GM23338 (cell line): ENCODE data around the gene PIGH. TPM values are rescaled to one million over a fixed set of nuclear protein-coding genes. Genes with fewer than 3 reads are reported as not detected.

Experiments
- ATAC-seq: fragments of 200-7000 bp; cut with Tn5 transposase; 3 replicates; pipeline ENCODE4 v1.9.1; 2020
- DNase-seq: peaks from one replicate; pipeline ENCODE4 v3.0.0-alpha.2; 2015; ENCODE audit warnings: low spot score
- H2AFZ ChIP-seq: fragments of 200-600 bp; sonication (generic); 2 replicates; pipeline ENCODE4 v1.8.0; 2016; ENCODE audit warnings: antibody characterized with exemption, mild to moderate bottlenecking, moderate library complexity
- H3F3A ChIP-seq: fragments of 200-600 bp; sonication (generic); replicated peaks from 2 replicates; pipeline ENCODE4 v1.8.0; 2017; ENCODE audit warnings: antibody characterized with exemption, mixed run types, low read depth
- H3K27ac ChIP-seq: fragments of 200-600 bp; sonication (generic); 2 replicates; pipeline ENCODE4 v1.6.1; 2016; ENCODE audit warnings: low read depth
- H3K27me3 ChIP-seq: fragments of 200-600 bp; sonication (generic); 2 replicates; pipeline ENCODE4 v1.8.0; 2016; ENCODE audit warnings: mild to moderate bottlenecking, mixed run types, moderate library complexity; ENCODE audit not compliant: insufficient read depth
- H3K36me3 ChIP-seq: fragments of 200-600 bp; sonication (generic); 2 replicates; pipeline ENCODE4 v1.8.0; 2016; ENCODE audit warnings: mild to moderate bottlenecking; ENCODE audit not compliant: insufficient read depth
- H3K4me1 ChIP-seq: fragments of 200-600 bp; sonication (generic); 2 replicates; pipeline ENCODE4 v1.8.0; 2016; ENCODE audit warnings: mild to moderate bottlenecking, moderate library complexity; ENCODE audit not compliant: insufficient read depth
- H3K4me2 ChIP-seq: fragments of 200-600 bp; sonication (generic); 2 replicates; pipeline ENCODE4 v1.7.1; 2017; ENCODE audit warnings: mixed run types
- H3K4me3 ChIP-seq: fragments of 200-600 bp; sonication (generic); 2 replicates; pipeline ENCODE4 v1.6.1; 2016; ENCODE audit warnings: mixed run types
- H3K79me2 ChIP-seq: fragments of 200-600 bp; sonication (generic); replicated peaks from 2 replicates; pipeline ENCODE4 v1.8.0; 2017; ENCODE audit warnings: mild to moderate bottlenecking; ENCODE audit not compliant: insufficient read depth
- H3K9me2 ChIP-seq: fragments of 200-600 bp; sonication (generic); 2 replicates; pipeline ENCODE4 v1.8.0; 2017; ENCODE audit not compliant: insufficient read depth
- H4K20me1 ChIP-seq: fragments of 200-600 bp; sonication (generic); replicated peaks from 2 replicates; pipeline ENCODE4 v1.8.0; 2017; ENCODE audit warnings: mild to moderate bottlenecking; ENCODE audit not compliant: insufficient read depth
- H3K27ac Mint-ChIP-seq: 2 replicates; pipeline ENCODE4 v1.8.0; 2020; ENCODE audit warnings: inconsistent platforms, mild to moderate bottlenecking, moderate library complexity, mixed read lengths
- H3K27me3 Mint-ChIP-seq: 3 replicates; pipeline ENCODE4 v1.8.0; 2022; ENCODE audit warnings: low read depth, mild to moderate bottlenecking, moderate library complexity, mixed read lengths, inconsistent platforms; ENCODE audit not compliant: insufficient read depth, poor library complexity
- H3K36me3 Mint-ChIP-seq: 3 replicates; pipeline ENCODE4 v1.8.0; 2021; ENCODE audit warnings: low read depth, mild to moderate bottlenecking, inconsistent platforms, moderate library complexity, mixed read lengths
- H3K4me1 Mint-ChIP-seq: 3 replicates; pipeline ENCODE4 v1.8.0; 2020; ENCODE audit warnings: mild to moderate bottlenecking, inconsistent platforms, mixed read lengths
- H3K4me3 Mint-ChIP-seq: 3 replicates; pipeline ENCODE4 v1.8.0; 2021; ENCODE audit warnings: moderate library complexity, mild to moderate bottlenecking, inconsistent platforms, mixed read lengths
- H3K9me3 Mint-ChIP-seq: 3 replicates; pipeline ENCODE4 v1.8.0; 2020; ENCODE audit warnings: moderate library complexity, mild to moderate bottlenecking, inconsistent platforms, mixed read lengths
- CREB1 ChIP-seq: fragments of 250-450 bp; sonication (Bioruptor Pico); IDR thresholded peaks from 2 replicates; pipeline ENCODE4 v1.5.0; 2020; ENCODE audit warnings: low read depth, mild to moderate bottlenecking, moderate library complexity
- EZH2 ChIP-seq: fragments of 200-600 bp; sonication (generic); IDR thresholded peaks from one replicate; pipeline ENCODE4 v1.8.0; 2017; ENCODE audit warnings: antibody characterized with exemption, mild to moderate bottlenecking, low read depth; ENCODE audit not compliant: unreplicated experiment
- EZH2phosphoT487 ChIP-seq: fragments of 200-600 bp; sonication (generic); IDR thresholded peaks from one replicate; pipeline ENCODE4 v1.8.1; 2018; ENCODE audit warnings: antibody characterized with exemption; ENCODE audit not compliant: unreplicated experiment
- JUNB ChIP-seq: IDR thresholded peaks from one replicate; pipeline ENCODE4 v1.6.1; 2016; ENCODE audit warnings: antibody characterized with exemption; ENCODE audit not compliant: unreplicated experiment
- NANOG ChIP-seq: IDR thresholded peaks from 2 replicates; pipeline ENCODE4 v1.6.1; 2016; ENCODE audit warnings: antibody characterized with exemption, borderline replicate concordance
- POLR2AphosphoS5 ChIP-seq: IDR thresholded peaks from 2 replicates; pipeline ENCODE4 v1.6.1; 2016; ENCODE audit warnings: antibody characterized with exemption, low read depth
- REST ChIP-seq: IDR thresholded peaks from one replicate; pipeline ENCODE4 v1.6.1; 2018; ENCODE audit warnings: antibody characterized with exemption; ENCODE audit not compliant: unreplicated experiment
- STAT1 ChIP-seq: IDR thresholded peaks from one replicate; pipeline ENCODE4 v1.6.1; 2016; ENCODE audit warnings: antibody characterized with exemption; ENCODE audit not compliant: unreplicated experiment
- ZNF114 ChIP-seq: fragments of 250-450 bp; sonication (Bioruptor Pico); IDR thresholded peaks from 2 replicates; pipeline ENCODE4 v1.5.0; 2020; ENCODE audit warnings: mild to moderate bottlenecking, moderate library complexity
- ZNF331 ChIP-seq: fragments of 250-450 bp; sonication (Bioruptor Pico); IDR thresholded peaks from 2 replicates; pipeline ENCODE4 v1.5.0; 2020; ENCODE audit warnings: low read depth, mild to moderate bottlenecking, moderate library complexity
- ZNF462 ChIP-seq: fragments of 250-450 bp; sonication (Bioruptor Pico); IDR thresholded peaks from 2 replicates; pipeline ENCODE4 v1.5.0; 2020; ENCODE audit warnings: mild to moderate bottlenecking, moderate library complexity
- polyA plus RNA-seq: library from polyadenylated mRNA; unstranded; fragments of >200 nt; fragmentation: Nextera tagmentation; extraction: Ambion mirVana; gene quantifications from 2 replicates; pipeline ENCODE4 v1.2.1, GENCODE V29; 2016
- total RNA-seq: library from RNA; depleted of rRNA; stranded (reverse); fragments of >200 nt; shearing (Covaris generic); gene quantifications from 2 replicates; pipeline ENCODE4 v1.2.3, GENCODE V29; 2014
- TF ChIP-seq, protein P1 (sequence below): IDR thresholded peaks from 2 replicates; pipeline ENCODE4 v1.6.1; 2016; ENCODE audit warnings: antibody characterized with exemption
- TF ChIP-seq, protein P2 (sequence below), 2 experiments: fragments of 200-600 bp in 1 of 2; sonication (generic) in 1 of 2; conservative IDR thresholded peaks; 2 replicates each; pipeline versions ENCODE4 v1.5.1 to v1.6.1; 2016 to 2017; ENCODE audit warnings: antibody characterized with exemption in 2 of 2, low read depth in 2 of 2, mild to moderate bottlenecking in 2 of 2, moderate library complexity in 1 of 2

PIGH gene
- total and polyA plus RNA-seq, 2 experiments from 2014 or later, result 8.7 to 9.3 TPM

- H3K4me2 ChIP-seq, result no peak overlapping the region
- H3K4me3 Mint-ChIP-seq, result no peak overlapping the region
- no peaks in the 10 kb centered on the region for H3K79me2 ChIP-seq
- no peaks in the 10 kb centered on the region for H3K4me1 ChIP-seq
- H3K4me1 Mint-ChIP-seq, result peaks cover 13% of the 10 kb centered on the region
- no peaks in the 10 kb centered on the region for H3K9me2 ChIP-seq
- peaks cover 3% of the 10 kb centered on the region for H3K27me3 Mint-ChIP-seq
- no peaks in the 10 kb centered on the region for H3K36me3 ChIP-seq
- no peaks in the 10 kb centered on the region for H3K27me3 ChIP-seq
- ATAC-seq (no peak), DNase-seq (no peak)
- H3K4me3 ChIP-seq, result no peak overlapping the region
- TF ChIP-seq EZH2 (no peak), EZH2phosphoT487 (no peak), CREB1 (CRISPR knock-in tag) (no peak), POLR2AphosphoS5 (no peak), JUNB (no peak), ZNF331 (no peak), REST (no peak), ZNF114 (no peak), NANOG (no peak), STAT1 (no peak), ZNF462 (CRISPR knock-in tag) (no peak)
- TF ChIP-seq, protein P1, sequence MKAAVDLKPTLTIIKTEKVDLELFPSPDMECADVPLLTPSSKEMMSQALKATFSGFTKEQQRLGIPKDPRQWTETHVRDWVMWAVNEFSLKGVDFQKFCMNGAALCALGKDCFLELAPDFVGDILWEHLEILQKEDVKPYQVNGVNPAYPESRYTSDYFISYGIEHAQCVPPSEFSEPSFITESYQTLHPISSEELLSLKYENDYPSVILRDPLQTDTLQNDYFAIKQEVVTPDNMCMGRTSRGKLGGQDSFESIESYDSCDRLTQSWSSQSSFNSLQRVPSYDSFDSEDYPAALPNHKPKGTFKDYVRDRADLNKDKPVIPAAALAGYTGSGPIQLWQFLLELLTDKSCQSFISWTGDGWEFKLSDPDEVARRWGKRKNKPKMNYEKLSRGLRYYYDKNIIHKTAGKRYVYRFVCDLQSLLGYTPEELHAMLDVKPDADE, result no peak
- TF ChIP-seq, protein P2, sequence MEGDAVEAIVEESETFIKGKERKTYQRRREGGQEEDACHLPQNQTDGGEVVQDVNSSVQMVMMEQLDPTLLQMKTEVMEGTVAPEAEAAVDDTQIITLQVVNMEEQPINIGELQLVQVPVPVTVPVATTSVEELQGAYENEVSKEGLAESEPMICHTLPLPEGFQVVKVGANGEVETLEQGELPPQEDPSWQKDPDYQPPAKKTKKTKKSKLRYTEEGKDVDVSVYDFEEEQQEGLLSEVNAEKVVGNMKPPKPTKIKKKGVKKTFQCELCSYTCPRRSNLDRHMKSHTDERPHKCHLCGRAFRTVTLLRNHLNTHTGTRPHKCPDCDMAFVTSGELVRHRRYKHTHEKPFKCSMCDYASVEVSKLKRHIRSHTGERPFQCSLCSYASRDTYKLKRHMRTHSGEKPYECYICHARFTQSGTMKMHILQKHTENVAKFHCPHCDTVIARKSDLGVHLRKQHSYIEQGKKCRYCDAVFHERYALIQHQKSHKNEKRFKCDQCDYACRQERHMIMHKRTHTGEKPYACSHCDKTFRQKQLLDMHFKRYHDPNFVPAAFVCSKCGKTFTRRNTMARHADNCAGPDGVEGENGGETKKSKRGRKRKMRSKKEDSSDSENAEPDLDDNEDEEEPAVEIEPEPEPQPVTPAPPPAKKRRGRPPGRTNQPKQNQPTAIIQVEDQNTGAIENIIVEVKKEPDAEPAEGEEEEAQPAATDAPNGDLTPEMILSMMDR (conservative IDR thresholded peaks at IDR 0.05; ENCODE audit: low read depth in 2 of 2), result no peak
- H3F3A ChIP-seq, result no peaks in the 10 kb centered on the region
- H3K27ac ChIP-seq, result no peak overlapping the region
- no peak overlapping the region for H3K27ac Mint-ChIP-seq
- H2AFZ ChIP-seq, result no peak overlapping the region
- H3K36me3 Mint-ChIP-seq, result peaks cover 21% of the 10 kb centered on the region
- no peaks in the 10 kb centered on the region for H3K9me3 Mint-ChIP-seq
- no peaks in the 10 kb centered on the region; the same call in 1 of the 2 replicates for H4K20me1 ChIP-seq
Measured at GRCh38 chr14:67573228-67574010, 26.6 kb downstream of the PIGH start.
